ENCODE data around the gene SLC10A4.
A peak's percentile ranks its signal among the peaks of the same experiment; 100 is the strongest.

SLC10A4 gene

DNA sequence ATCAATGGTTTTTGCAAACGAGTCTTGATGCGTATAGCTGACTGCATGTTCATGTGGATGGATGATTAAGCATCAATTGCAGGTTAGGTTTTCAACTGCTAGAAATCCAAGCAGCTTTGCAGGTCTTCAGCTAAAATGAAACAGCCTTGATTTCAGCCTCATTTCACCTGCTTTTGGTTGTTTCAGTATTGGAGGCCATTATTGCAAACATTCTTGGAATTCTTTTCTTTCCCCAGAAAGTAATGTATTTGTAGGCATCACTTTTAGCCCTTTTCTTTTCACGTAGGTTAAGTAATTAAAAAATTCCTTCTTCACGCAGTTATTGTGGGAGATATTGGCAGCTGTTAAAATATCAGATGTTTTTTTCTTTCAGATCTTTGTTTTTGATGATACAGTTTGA, 15.8 kb downstream of the SLC10A4 start:
- Histone ChIP-seq H2AK5ac (ENCODE audit: low read length) (no peak overlapping the region), H3K4me2 (ENCODE audit: low read length) (no peak overlapping the region), H3K4ac (ENCODE audit: low read depth, low read length) (no peak overlapping the region), H2BK5ac (ENCODE audit: low read length) (no peak overlapping the region), H3K79me1 (ENCODE audit: low read length) (no peaks in the 10 kb centered on the region), H3K4me3 (ENCODE audit: low read length) (no peak overlapping the region), H3K4me1 (ENCODE audit: control insufficient read depth, low read depth, low read length) (no peaks in the 10 kb centered on the region), H3K9ac (ENCODE audit: low read length) (no peak overlapping the region), H2BK15ac (replicated peaks; ENCODE audit: low read depth) (no peak overlapping the region), H3K27me3 (ENCODE audit: insufficient read depth, low read length, poor library complexity) (no peaks in the 10 kb centered on the region), H2BK120ac (ENCODE audit: low read depth, low read length) (no peak overlapping the region), H3K56ac (ENCODE audit: low read length) (no peak overlapping the region), H3K23ac (ENCODE audit: low read length) (no peak overlapping the region), H4K8ac (ENCODE audit: low read depth, low read length) (no peak overlapping the region), H3K36me3 (ENCODE audit: control insufficient read depth, insufficient read depth, low read length) (peaks cover 2% of the 10 kb centered on the region), H4K5ac (ENCODE audit: low read length) (no peak overlapping the region), H3K79me2 (ENCODE audit: control insufficient read depth, insufficient read depth, low read length) (no peaks in the 10 kb centered on the region), H3K18ac (ENCODE audit: low read length) (no peak overlapping the region), H3K27ac (ENCODE audit: low read depth, low read length) (no peak overlapping the region)
- DNase-seq = peak; percentile 6
- no CpG with 5 or more reads among the region's 4 CpGs for whole genome bisulfite sequencing (ENCODE audit: extremely low coverage, insufficient coverage, low lambda C conversion rate)

DNA sequence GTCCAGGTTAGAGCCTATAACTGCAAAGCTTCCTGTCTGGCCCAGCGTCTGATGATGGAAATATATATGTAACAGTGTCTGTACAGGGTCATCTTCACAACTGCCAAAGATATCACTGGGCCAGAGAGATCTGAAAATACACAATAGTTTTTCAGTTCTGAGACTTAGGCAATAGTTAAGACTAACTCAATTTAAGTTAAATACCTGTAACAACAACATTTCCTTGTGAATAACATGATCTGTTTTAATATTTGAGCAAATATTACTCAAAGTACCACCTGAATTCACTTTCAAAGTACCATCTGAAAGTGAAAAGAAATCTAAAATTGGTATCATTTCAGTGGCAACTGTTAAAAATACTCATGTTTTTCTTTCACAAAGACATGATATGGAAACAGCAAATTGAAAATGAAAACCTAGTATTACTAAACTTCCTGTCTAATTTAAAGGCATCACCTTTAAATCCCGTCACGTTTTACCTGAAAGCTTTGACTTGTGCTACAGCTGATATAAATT, 16.5 kb downstream of the SLC10A4 start:
- Histone ChIP-seq H4K5ac (ENCODE audit: low read length) (no peak overlapping the region), H3K4me1 (ENCODE audit: control insufficient read depth, low read depth, low read length) (no peaks in the 10 kb centered on the region), H2BK5ac (ENCODE audit: low read length) (no peak overlapping the region), H3K4ac (ENCODE audit: low read depth, low read length) (no peak overlapping the region), H3K18ac (ENCODE audit: low read length) (no peak overlapping the region), H3K27ac (ENCODE audit: low read depth, low read length) (no peak overlapping the region), H2BK15ac (replicated peaks; ENCODE audit: low read depth) (no peak overlapping the region), H3K4me2 (ENCODE audit: low read length) (no peak overlapping the region), H3K36me3 (ENCODE audit: control insufficient read depth, insufficient read depth, low read length) (peaks cover 2% of the 10 kb centered on the region), H3K56ac (ENCODE audit: low read length) (no peak overlapping the region), H4K8ac (ENCODE audit: low read depth, low read length) (no peak overlapping the region), H3K79me1 (ENCODE audit: low read length) (no peaks in the 10 kb centered on the region), H2BK120ac (ENCODE audit: low read depth, low read length) (no peak overlapping the region), H3K79me2 (ENCODE audit: control insufficient read depth, insufficient read depth, low read length) (no peaks in the 10 kb centered on the region), H2AK5ac (ENCODE audit: low read length) (no peak overlapping the region), H3K4me3 (ENCODE audit: low read length) (no peak overlapping the region), H3K27me3 (ENCODE audit: insufficient read depth, low read length, poor library complexity) (no peaks in the 10 kb centered on the region), H3K23ac (ENCODE audit: low read length) (no peak overlapping the region), H3K9ac (ENCODE audit: low read length) (no peak overlapping the region)
- no peak for DNase-seq
- WGBS (ENCODE audit: extremely low coverage, insufficient coverage, low lambda C conversion rate) = no CpG with 5 or more reads among the region's 3 CpGs

DNA sequence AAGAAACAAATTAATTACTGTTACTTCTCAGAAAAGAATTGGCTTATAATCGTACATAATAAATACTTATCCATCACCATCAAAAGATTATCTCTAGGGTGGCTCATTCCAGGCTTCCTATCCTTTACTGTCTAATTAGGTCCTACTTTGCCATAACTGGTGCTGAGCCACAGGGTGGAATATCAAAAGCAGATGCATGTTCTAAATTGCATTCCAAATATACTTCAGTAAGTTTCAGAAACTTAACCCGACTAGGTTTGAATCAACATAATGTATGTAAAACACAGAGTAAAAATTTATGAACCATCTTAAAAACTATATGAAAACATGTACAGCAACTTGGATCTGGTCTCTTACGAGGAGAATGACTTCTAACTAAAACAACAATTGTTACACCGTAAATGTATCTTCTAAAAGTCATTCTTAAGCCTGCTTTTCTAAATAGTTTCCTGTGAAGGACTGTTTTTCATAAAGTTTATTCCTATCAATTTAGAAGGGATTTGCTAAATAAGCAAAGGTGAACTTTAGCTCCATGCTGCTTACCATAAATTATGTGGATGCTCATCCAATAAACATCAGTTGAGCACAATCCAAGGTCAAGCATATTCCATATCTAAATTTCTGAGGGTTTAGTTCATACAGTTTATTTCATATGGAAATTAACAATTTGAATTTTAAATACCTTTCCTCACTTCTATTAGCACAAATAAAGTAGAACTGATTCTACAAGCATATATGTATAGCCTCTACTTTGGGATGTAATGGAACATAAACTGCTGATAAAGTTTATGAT, 20.3 kb downstream of the SLC10A4 start:
- DNase-seq = no peak

DNA sequence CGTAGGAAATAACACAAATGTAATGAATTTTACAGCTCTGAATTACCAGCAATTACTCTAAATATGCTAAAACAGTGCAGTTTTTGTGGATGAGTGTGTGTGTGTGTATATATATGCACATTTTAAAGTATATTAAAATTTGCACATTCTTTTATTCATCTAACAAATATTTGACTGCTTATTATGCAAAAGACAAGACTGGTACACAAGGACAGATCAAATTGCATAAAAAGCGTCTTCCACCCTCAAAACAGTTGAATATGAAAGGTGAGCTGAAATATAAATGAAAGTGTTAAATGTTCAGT, 20.8 kb downstream of the SLC10A4 start:
- H3K56ac ChIP-seq (ENCODE audit: low read length) = no peak overlapping the region
- no peak overlapping the region for H3K9ac ChIP-seq (ENCODE audit: low read length)
- H3K79me1 ChIP-seq (ENCODE audit: low read length) = no peaks in the 10 kb centered on the region
- no peak overlapping the region for H4K8ac ChIP-seq (ENCODE audit: low read depth, low read length)
- H3K27ac ChIP-seq (ENCODE audit: low read depth, low read length) = no peak overlapping the region
- H3K79me2 ChIP-seq (ENCODE audit: control insufficient read depth, insufficient read depth, low read length) = no peaks in the 10 kb centered on the region
- no peak overlapping the region for H2BK120ac ChIP-seq (ENCODE audit: low read depth, low read length)
- no peak overlapping the region for H3K4me2 ChIP-seq (ENCODE audit: low read length)
- H2AK5ac ChIP-seq (ENCODE audit: low read length) = no peak overlapping the region
- no peak overlapping the region for H2BK15ac ChIP-seq (replicated peaks; ENCODE audit: low read depth)
- H3K4me3 ChIP-seq (ENCODE audit: low read length) = no peak overlapping the region
- H4K5ac ChIP-seq (ENCODE audit: low read length) = no peak overlapping the region
- H3K23ac ChIP-seq (ENCODE audit: low read length) = no peak overlapping the region
- no peaks in the 10 kb centered on the region for H3K27me3 ChIP-seq (ENCODE audit: insufficient read depth, low read length, poor library complexity)
- H3K36me3 ChIP-seq (ENCODE audit: control insufficient read depth, insufficient read depth, low read length) = peaks cover 2% of the 10 kb centered on the region
- no peak for DNase-seq
- no peak overlapping the region for H2BK5ac ChIP-seq (ENCODE audit: low read length)
- no peaks in the 10 kb centered on the region for H3K4me1 ChIP-seq (ENCODE audit: control insufficient read depth, low read depth, low read length)
- no peak overlapping the region for H3K4ac ChIP-seq (ENCODE audit: low read depth, low read length)
- no CpG with 5 or more reads among the region's 2 CpGs for WGBS (ENCODE audit: extremely low coverage, insufficient coverage, low lambda C conversion rate)
- no peak overlapping the region for H3K18ac ChIP-seq (ENCODE audit: low read length)

More for the DNA sequence above, 20.3 kb downstream of the SLC10A4 start:
- Histone ChIP-seq H3K27ac (ENCODE audit: low read depth, low read length) (no peak overlapping the region), H3K79me2 (ENCODE audit: control insufficient read depth, insufficient read depth, low read length) (no peaks in the 10 kb centered on the region), H4K5ac (ENCODE audit: low read length) (no peak overlapping the region), H2BK120ac (ENCODE audit: low read depth, low read length) (no peak overlapping the region), H3K4ac (ENCODE audit: low read depth, low read length) (no peak overlapping the region), H3K23ac (ENCODE audit: low read length) (no peak overlapping the region), H3K4me1 (ENCODE audit: control insufficient read depth, low read depth, low read length) (no peaks in the 10 kb centered on the region), H3K79me1 (ENCODE audit: low read length) (no peaks in the 10 kb centered on the region), H4K8ac (ENCODE audit: low read depth, low read length) (no peak overlapping the region), H3K4me3 (ENCODE audit: low read length) (no peak overlapping the region), H3K36me3 (ENCODE audit: control insufficient read depth, insufficient read depth, low read length) (peaks cover 2% of the 10 kb centered on the region), H3K4me2 (ENCODE audit: low read length) (no peak overlapping the region), H3K56ac (ENCODE audit: low read length) (no peak overlapping the region), H3K27me3 (ENCODE audit: insufficient read depth, low read length, poor library complexity) (no peaks in the 10 kb centered on the region), H2BK5ac (ENCODE audit: low read length) (no peak overlapping the region), H3K18ac (ENCODE audit: low read length) (no peak overlapping the region), H3K9ac (ENCODE audit: low read length) (no peak overlapping the region), H2BK15ac (replicated peaks; ENCODE audit: low read depth) (no peak overlapping the region), H2AK5ac (ENCODE audit: low read length) (no peak overlapping the region)
- no CpG with 5 or more reads among the region's 4 CpGs for WGBS (ENCODE audit: extremely low coverage, insufficient coverage, low lambda C conversion rate)

DNA sequence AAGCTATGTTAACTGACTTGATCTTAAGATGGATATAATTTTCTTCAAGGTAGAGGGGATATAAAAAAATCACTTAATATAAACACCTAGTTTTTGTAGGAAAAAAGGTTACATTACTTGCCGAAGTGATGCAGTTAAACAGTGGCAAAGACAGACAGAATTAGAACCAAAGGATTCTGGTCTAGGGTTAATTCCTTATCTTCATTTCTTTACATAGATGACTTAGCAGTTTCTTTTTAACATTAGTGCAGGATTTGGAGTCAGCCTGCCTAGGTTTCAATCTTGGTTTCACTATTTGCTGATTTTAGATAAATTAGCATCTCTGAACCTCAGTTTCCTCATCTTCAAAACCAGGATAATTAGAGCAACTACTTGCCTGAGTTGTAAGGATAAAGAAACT, 21.2 kb downstream of the SLC10A4 start:
- no CpG with 5 or more reads among the region's 1 CpG for WGBS (ENCODE audit: extremely low coverage, insufficient coverage, low lambda C conversion rate)
- H3K18ac ChIP-seq (ENCODE audit: low read length) = no peak overlapping the region

DNA sequence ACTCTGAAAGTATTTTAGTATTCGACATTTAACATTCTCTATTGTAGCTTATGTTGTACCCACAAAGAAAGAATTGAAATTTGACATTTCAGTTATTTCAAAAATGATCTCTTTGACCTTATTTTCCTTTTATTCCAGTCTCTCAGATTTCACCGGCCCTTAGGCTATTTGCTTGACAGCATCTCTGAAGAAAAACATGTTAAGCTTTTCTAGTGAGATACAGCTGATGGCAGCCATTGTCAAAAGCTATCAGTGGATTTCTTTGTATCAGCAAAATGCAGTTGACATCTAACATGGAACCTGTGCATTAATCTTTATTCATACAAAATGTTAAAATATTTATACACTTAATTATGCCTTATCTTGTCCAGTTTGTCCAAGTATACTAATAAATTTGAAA, 23.6 kb downstream of the SLC10A4 start:
- no peak for DNase-seq

More for the DNA sequence above, 21.2 kb downstream of the SLC10A4 start:
- H2BK15ac ChIP-seq (replicated peaks; ENCODE audit: low read depth) = no peak overlapping the region
- no peak overlapping the region for H4K5ac ChIP-seq (ENCODE audit: low read length)
- no peak overlapping the region for H3K4me2 ChIP-seq (ENCODE audit: low read length)
- H3K27me3 ChIP-seq (ENCODE audit: insufficient read depth, low read length, poor library complexity) = no peaks in the 10 kb centered on the region
- H3K4ac ChIP-seq (ENCODE audit: low read depth, low read length) = no peak overlapping the region
- H3K79me1 ChIP-seq (ENCODE audit: low read length) = no peaks in the 10 kb centered on the region
- H3K27ac ChIP-seq (ENCODE audit: low read depth, low read length) = no peak overlapping the region
- H3K56ac ChIP-seq (ENCODE audit: low read length) = no peak overlapping the region
- no peaks in the 10 kb centered on the region for H3K79me2 ChIP-seq (ENCODE audit: control insufficient read depth, insufficient read depth, low read length)
- DNase-seq = no peak
- H3K36me3 ChIP-seq (ENCODE audit: control insufficient read depth, insufficient read depth, low read length) = peaks cover under 1% of the 10 kb centered on the region
- no peak overlapping the region for H4K8ac ChIP-seq (ENCODE audit: low read depth, low read length)
- no peaks in the 10 kb centered on the region for H3K4me1 ChIP-seq (ENCODE audit: control insufficient read depth, low read depth, low read length)
- no peak overlapping the region for H3K9ac ChIP-seq (ENCODE audit: low read length)
- no peak overlapping the region for H2BK5ac ChIP-seq (ENCODE audit: low read length)
- H2BK120ac ChIP-seq (ENCODE audit: low read depth, low read length) = no peak overlapping the region
- H3K4me3 ChIP-seq (ENCODE audit: low read length) = no peak overlapping the region
- H2AK5ac ChIP-seq (ENCODE audit: low read length) = no peak overlapping the region
- no peak overlapping the region for H3K23ac ChIP-seq (ENCODE audit: low read length)

More for the DNA sequence above, 23.6 kb downstream of the SLC10A4 start:
- no peak overlapping the region for H3K9ac ChIP-seq (ENCODE audit: low read length)
- H3K4ac ChIP-seq (ENCODE audit: low read depth, low read length) = no peak overlapping the region
- no peak overlapping the region for H2BK120ac ChIP-seq (ENCODE audit: low read depth, low read length)
- no peak overlapping the region for H4K5ac ChIP-seq (ENCODE audit: low read length)
- H3K4me1 ChIP-seq (ENCODE audit: control insufficient read depth, low read depth, low read length) = no peaks in the 10 kb centered on the region
- no peak overlapping the region for H3K4me2 ChIP-seq (ENCODE audit: low read length)
- no peaks in the 10 kb centered on the region for H3K79me1 ChIP-seq (ENCODE audit: low read length)
- no peak overlapping the region for H3K4me3 ChIP-seq (ENCODE audit: low read length)
- H3K23ac ChIP-seq (ENCODE audit: low read length) = no peak overlapping the region
- H3K18ac ChIP-seq (ENCODE audit: low read length) = no peak overlapping the region
- WGBS (ENCODE audit: extremely low coverage, insufficient coverage, low lambda C conversion rate) = no CpG with 5 or more reads among the region's 2 CpGs
- no peak overlapping the region for H4K8ac ChIP-seq (ENCODE audit: low read depth, low read length)
- no peak overlapping the region for H2BK15ac ChIP-seq (replicated peaks; ENCODE audit: low read depth)
- no peak overlapping the region for H3K27ac ChIP-seq (ENCODE audit: low read depth, low read length)
- no peaks in the 10 kb centered on the region for H3K27me3 ChIP-seq (ENCODE audit: insufficient read depth, low read length, poor library complexity)
- no peak overlapping the region for H3K56ac ChIP-seq (ENCODE audit: low read length)
- no peak overlapping the region for H2AK5ac ChIP-seq (ENCODE audit: low read length)
- peaks cover 2% of the 10 kb centered on the region for H3K36me3 ChIP-seq (ENCODE audit: control insufficient read depth, insufficient read depth, low read length)
- H3K79me2 ChIP-seq (ENCODE audit: control insufficient read depth, insufficient read depth, low read length) = no peaks in the 10 kb centered on the region
- H2BK5ac ChIP-seq (ENCODE audit: low read length) = no peak overlapping the region
